GM12873 (cell line): Measurements from ENCODE around the gene NTM.

Source experiments
- TF ChIP-seq, protein P1 (sequence below): IDR thresholded peaks from 2 replicates; pipeline ENCODE4 v1.5.1; 2012; ENCODE audit warnings: low read depth, mild to moderate bottlenecking, moderate library complexity, low read length, control low read depth; ENCODE audit not compliant: insufficient read depth; ENCODE audit errors: missing control alignments

The NTM gene

DNA sequence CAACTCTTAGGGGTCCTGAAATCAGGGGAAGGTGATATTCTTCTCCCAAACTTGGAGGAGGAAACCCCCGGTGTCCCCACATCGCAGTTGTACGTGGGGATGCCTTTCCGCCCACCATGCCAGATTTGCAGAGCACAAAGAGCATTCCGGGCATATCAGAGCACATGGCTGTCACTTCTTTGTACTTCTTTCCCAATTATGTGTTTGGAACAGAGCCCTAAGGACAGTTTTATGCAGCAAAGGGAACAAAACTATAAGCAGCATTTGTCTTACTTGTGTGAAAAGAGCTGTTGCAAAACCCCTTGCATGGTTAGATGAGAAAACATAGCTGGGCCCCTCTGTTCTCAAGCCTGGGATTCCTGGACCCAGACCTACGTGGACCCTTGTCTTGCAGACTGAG lies 41.2 kb downstream of the NTM start:
- TF ChIP-seq, protein P1, sequence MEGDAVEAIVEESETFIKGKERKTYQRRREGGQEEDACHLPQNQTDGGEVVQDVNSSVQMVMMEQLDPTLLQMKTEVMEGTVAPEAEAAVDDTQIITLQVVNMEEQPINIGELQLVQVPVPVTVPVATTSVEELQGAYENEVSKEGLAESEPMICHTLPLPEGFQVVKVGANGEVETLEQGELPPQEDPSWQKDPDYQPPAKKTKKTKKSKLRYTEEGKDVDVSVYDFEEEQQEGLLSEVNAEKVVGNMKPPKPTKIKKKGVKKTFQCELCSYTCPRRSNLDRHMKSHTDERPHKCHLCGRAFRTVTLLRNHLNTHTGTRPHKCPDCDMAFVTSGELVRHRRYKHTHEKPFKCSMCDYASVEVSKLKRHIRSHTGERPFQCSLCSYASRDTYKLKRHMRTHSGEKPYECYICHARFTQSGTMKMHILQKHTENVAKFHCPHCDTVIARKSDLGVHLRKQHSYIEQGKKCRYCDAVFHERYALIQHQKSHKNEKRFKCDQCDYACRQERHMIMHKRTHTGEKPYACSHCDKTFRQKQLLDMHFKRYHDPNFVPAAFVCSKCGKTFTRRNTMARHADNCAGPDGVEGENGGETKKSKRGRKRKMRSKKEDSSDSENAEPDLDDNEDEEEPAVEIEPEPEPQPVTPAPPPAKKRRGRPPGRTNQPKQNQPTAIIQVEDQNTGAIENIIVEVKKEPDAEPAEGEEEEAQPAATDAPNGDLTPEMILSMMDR = no peak

DNA sequence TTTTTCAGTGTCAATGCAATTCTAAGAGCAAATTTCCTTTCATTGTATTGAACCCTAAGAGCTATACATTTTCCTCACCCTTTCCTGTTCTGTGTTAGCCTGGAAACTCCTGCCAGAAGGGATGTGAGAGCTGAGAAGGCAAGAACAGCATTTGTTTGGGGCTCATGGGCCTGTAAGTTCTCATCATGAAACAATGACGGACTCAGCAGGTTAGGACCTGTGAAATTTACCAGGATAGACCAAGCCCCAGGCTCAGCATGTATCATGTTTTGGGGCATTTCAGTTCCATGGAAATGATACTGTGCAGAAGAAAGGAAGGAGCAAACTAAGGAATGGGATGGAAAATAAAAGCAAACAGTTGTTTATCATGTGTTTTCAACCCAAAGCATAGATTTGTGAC lies 41.6 kb downstream of the NTM start:
- TF ChIP-seq, protein P1 = no peak

DNA sequence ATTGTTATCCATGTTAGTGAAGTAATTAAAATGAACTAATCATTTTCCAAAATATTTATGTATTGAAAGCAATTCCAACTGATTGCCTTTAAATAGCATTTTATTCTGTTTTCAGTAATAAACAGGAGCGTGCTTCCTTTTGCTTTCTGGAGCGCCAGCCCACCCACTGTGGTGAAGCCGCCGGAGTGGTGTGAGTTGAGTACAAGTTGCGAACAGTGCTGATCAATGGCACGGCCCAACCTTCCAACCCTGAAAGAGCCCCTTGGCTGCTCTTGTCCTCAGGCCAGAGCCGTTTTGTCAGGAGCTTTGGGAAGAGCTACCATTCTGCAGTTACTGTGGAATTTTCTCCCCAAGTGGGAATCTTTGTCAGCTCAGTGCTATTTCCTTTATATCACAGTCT lies 42.8 kb downstream of the NTM start:
- TF ChIP-seq, protein P1 = no peak

DNA sequence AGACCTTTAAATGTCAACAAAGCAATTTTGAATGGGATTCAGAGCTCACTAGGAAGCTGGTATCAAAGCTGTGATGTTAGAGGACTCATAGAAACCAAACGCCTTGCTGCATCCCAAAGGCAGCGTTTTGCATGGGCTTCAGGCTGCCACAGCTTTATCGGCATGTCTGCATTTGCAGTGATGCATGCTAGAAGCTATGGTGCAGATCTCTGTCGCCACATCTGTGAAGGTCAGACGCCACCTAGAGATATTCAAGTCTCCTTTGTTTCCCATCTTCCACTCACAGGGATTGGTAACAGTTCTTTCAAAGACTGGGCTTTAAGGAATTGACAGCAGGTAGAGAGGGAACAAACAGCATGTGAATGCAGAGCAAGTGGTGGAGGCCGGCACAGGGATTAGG lies 47.8 kb downstream of the NTM start:
- TF ChIP-seq, protein P1 = no peak

DNA sequence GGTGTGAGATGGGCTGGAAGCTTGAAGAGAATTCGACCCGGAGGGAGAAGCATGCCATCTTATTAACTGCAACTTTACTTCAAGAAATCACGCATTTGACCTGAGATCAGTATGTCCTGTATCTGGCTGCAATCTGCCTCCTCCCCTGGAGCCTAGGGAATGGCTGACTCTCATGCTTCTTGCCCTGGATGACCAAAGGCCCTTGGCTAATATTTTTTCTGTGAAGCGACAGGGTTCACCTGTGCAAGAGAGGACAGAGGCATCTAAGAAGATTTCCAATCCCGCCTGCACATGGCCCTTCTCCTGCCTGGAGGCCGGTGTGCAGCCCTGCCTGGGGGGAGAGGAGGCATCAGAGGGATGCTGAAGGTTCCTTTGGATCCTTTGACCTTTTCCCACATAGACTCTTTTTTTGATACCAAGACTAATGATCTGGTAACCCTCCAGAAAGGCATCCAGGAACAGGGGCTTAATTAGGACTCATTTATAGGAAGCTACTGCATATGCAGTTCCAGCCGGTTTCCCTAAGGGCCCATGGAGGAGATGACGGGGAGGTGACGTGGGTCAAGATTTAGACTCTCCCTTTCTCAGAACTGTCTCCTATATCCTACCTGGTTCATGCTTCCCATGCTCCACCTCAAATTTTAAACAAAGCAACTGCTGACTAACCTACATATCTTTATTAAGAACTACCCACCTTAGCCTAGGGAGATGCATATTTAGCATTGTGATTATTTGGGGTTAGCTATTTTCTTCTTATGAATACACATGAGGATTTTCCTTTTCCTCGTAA lies 50.8 kb downstream of the NTM start:
- TF ChIP-seq, protein P1 = no peak

DNA sequence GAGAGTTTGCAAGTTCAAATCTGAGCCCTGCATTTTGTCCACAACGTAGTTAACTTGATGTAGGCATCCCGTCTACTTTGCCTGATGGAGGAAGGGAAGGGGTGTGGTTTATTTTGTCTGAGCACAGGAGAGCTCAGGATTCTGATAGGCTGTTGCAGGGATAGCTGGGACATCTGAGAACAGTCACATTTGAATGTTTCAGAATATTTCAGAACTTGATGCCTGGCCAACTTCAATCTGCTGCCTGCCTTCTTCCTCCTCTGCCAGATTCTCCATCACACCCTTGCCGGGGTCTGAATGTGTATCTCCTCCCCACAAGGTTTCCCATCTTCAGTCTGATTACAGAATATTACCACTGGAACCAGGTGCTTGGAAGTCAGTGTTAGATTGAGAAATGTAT lies 51.6 kb downstream of the NTM start:
- TF ChIP-seq, protein P1 = no peak

DNA sequence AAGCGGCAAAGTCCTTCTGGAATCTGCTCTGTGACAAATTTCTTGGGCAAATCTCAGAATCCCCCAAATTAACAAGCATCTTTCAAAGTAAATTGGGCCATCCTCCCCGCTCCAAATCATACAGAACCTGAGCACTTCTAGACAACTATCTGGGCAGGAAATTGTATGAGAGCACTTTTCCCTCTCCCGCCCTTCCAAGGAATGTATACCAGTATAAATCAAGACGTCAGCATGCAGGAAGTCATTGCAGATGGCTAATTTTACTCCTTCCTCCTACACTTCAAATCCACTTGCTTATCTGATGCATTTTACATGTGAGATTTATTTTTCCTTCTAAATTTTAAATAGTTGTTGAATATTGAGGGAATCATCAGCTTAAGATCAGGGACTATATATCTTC lies 52.1 kb downstream of the NTM start:
- TF ChIP-seq, protein P1 = no peak
